ENCODE measurements around the gene SEMA4D.

Gene SEMA4D

DNA sequence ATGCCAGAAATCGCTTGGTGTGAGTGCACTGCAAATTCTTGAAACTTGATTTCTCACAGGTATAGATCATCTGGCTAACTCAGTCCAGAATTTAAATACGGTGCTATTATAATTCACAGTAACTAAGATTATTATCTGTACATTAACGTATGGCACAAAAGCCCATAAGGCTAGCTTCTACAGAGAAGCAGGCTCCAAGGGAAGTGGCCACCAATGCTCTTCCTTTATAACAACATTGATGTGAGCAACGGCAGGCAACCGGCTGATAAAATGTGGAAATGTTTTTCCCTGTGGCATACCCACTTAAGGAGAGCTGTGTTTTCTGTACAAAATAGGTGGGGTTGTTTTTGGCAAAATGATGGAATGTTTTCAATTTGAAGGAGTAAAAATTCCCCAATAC is 35.7 kb downstream of the SEMA4D start:
- no peak for DNase-seq

DNA sequence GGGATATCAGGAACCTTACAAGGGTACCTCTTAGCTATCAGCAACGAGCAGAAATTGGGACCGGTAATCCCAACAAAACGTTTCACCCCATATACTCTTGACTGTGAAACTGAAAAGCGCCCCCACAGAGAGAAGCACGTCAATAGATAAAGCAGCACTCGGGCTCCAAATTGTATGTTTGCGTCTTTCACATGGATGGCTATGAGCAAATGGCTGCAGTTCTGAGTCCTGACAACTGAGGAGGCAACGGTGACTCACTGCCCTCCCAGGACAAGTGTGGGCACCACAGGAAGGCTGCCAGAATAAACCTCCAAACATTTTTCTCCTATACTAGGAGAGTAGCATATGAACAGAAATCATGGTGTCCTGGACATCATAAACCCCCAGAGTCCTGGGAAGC is 36.6 kb downstream of the SEMA4D start:
- peak; percentile 40 for DNase-seq

DNA sequence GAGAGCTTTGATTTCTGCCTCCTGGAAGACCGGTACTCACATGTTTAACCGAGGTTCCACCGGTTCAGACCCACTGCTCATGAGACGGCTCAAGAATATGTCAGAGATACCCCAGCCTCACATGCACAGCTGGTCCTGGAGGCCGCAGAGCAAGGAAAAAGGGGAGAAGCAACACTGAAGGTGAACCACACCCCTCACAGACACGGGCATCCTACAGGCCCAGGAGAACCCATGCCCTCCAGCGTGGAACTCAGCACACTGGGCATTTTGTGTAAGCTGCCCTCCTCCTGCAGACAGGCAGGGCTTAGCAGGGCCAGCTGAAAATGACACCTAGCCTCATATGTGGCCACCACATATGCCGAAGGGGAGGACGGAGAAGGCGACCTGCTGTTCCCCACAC is 37.4 kb downstream of the SEMA4D start:
- no peak for DNase-seq

- DNase-seq: no peak
Measured at GRCh38 chr9:89458768-89459496, 39.0 kb downstream of the SEMA4D start.

DNA sequence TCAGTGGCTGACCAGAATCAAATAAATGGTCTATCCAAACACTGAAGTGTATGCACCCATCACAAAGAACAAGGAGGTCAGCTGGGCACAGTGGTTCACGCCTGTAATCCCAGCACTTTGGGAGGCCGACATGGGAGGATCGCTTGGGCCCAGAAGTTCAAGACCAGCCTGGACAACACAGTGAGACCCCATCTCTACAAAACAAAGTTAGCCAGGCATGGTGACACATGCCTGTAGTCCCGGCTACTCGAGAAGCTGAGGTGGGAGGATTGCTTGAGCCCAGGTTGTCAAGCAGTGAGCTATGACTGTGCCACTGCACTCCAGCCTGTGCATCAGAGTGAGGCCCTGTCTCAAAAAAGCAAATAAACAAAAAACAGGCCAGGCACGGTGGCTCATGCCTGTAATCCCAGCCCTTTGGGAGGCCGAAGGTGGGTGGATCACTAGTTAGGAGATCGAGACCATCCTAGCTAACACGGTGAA is 40.5 kb downstream of the SEMA4D start:
- no peak for DNase-seq

DNA sequence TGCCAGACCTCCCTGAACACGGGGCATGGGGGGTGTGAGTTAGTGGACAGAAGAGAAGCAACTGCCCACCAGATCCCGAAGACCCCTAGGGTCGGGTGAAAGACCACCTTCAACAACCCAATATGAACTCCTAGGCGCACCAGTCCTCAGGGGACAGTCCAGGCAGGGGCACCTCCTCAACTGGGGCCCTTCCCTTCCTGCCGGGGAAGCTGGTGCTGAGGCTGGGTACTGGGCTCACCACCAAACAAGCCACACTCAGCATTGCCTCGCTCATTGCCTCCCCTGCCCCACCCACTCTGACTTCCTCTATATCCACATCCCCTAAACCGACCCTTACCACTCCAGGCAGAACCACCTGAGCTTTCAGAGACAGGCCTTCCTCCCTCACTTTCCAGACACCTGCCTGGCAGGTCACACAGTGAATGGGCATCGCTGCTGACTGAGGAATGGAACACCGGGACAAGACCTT is 42.5 kb downstream of the SEMA4D start:
- DNase-seq: no peak

- no peak for DNase-seq
Measured at GRCh38 chr9:89454498-89455355, 43.2 kb downstream of the SEMA4D start.

DNA sequence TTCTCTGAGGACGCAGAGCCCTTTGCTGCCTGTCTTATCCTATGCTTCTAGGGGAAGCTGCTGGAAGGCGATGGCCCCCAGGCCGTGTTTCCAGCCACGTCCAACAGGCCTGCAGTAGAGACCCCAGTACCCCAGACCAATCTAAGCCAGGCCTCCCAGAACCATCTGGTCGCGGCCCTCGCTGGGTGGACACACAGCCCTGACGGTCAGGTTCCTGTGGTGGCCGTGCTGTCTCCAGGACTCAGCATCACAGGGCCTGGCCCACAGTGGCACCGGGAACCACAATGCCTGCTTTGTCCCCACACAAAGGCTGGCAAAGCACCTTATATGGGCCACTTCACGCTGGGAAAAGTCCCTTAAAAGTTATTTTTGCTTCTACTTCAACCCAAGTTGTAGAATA is 44.5 kb downstream of the SEMA4D start:
- DNase-seq: no peak

DNA sequence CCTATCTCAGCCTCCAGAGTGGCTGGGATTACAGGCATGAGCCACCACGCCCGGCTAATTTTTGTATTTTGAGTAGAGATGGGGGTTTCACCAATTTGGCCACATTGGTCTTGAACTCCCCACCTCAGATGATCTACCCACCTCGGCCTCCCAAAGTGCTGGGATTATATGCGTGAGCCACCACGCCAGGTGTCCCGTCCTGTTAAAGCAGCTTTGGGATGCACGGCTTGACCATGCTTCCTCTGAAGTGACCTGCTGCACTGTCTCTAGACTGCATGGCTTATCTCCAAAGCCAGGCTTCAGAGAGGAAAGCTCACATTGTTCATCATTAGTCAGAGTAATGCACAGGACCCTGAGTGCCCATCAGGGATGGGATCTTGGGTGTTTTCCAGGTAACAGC is 45.4 kb downstream of the SEMA4D start:
- DNase-seq: no peak

GRCh38 chr9:89450213-89450612 is 47.7 kb downstream of the SEMA4D start:
- DNase-seq: no peak

GRCh38 chr9:89449261-89449671 is 48.6 kb downstream of the SEMA4D start:
- no peak for DNase-seq

GRCh38 chr9:89448821-89449220 is 49.1 kb downstream of the SEMA4D start:
- no peak for DNase-seq

DNA sequence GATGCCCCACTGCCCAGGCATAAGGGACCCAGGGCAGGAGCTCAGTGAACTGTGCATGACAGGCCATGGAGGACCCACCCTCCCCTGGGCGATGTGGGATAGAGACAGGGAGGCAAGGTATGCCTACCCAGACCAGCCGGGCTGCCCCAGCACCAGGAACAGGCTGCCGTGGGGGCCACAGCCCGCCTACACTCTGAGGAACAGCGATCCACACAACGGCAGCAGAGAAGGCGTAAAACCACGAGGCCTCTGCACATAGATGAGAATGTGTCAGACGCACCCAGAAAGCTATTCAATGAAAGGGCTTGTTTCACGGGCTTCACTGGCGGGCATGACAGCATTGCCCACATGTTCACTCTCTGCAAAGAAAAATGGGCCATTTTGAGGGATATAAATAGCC is 49.5 kb downstream of the SEMA4D start:
- no peak for DNase-seq

DNA sequence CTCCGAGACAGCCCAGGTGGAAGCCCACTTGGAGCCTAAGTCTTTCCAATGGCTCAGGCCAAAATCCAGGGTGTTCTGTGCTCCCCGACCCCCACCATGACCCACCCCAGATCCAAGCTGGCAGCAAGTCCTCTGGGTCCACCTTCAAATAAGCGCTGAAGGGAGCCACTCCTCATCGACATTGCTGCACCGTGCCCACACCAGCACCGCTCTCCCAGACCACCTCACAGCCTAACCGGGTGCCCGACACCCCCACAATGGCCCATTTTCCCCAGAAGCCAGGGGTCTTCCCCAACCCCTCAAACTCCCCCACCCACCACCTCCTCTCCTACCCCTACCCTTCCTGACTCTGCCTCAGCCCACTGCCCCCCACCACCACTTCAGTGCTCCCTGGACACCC is 50.5 kb downstream of the SEMA4D start:
- no peak for DNase-seq

- DNase-seq: no peak
Measured at GRCh38 chr9:89446961-89447310, 51.0 kb downstream of the SEMA4D start.

DNA sequence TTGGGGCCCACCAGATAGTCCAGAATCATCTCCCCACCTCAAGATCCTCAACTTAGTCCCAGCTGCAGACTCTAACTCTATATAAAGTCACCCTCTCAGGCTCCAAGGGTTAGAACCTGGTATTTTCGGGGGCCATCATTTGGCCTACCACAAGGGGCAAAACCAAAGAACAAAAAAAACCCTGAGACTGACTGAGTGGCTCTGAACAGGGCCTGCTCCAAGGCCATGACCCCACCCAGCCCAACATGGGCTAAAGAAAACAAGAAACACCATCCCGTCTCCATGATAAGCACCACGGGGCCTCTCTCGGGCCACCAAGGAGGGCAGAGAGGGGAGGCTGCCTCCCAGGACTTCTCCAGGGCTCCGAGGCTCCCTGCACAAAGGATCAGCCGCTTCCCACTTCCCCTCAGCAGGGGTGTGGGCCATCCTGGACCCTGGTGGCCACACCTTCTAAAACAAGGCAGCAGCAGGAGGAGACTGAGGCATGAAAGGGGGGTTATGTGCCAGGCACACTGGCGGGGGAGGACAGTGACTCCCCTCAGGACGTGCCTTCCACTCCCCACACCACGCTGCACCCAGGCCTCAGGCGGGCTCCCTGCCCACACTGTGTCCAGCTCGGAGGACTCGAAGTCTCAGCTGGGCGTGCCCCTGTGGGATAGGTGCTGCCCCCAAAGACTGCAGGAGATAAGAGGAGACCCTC is 51.5 kb downstream of the SEMA4D start:
- DNase-seq: no peak

DNA sequence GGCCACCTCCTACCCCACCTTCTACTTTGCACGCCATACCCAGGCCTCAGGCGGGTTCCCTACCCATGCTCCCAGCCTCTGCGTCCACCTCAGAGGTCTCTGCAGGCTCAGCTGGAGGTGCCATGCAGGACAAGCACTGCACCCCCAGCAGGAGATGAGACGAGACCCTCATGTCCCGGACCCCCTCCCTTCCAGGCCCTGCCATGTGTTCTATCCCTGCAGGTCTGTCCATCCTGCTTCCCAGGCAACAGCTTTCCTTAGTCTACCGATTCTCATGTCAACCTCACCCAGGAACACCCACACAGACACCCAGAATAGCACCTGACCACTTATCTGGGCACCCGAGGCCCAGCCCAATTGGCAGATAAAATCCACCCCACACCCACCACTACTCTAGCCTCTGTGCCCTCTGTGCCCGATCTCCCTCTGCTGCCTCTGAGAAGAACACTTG is 52.1 kb downstream of the SEMA4D start:
- no peak for DNase-seq

GRCh38 chr9:89444925-89445765 is 52.8 kb downstream of the SEMA4D start:
- no peak for DNase-seq

DNA sequence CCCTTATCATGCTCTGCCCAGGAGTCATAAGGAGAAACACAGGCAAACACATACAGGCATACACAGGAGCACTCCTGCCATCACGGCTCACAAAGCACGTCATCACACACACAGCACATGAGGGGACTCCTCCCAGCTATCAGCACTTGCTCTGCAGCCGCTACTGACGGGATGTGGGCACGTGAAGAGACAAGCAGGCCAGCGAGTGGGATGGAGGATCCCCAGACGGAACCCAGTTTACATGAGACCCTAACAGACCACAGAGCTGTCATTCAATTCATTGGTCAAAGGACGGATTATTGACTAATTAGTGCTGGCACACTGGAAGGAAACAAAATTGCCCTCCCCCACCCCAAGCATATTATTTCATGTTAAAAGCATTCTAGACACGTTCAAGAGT is 53.6 kb downstream of the SEMA4D start:
- DNase-seq: no peak

DNA sequence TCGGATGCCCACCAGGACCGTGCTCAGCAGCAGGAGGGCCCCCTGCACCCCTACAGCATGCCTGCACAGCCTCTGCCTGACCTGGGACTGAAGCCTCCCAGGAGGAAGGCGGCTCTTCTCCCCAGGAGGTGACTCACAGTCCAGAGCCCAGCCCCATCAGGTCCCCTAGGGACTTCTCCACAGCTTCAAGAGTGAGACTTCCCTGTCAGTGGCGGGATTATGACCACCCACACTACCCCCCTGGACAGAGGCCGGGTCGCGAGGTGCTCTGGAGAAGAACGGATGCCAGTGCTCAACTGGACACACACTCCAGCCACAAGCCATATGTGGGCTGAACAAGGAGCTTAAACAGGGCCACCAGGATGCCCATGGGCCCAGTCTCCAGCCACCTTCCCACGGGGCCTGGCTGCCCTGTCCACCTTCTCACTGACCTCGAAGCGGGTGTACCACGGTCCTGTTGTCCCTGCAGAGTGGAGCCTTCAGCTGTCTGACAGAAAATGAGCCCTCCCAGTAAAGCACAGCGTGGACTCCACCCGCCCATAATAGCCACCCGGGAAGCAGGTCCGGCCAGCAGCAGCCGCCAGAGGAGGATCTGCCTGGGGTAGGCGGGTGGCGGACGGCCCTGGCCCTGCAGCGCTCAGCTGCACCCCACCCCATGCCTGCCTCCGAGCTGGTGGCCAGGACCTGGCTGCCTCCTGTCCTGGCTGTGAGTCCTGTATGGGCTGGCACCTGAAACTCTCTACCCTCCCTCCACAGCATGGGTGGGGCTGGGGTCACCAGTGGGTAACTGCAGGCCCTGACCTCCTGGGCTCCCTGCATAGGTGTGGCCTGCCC is 54.7 kb downstream of the SEMA4D start:
- no peak for DNase-seq

- no peak for DNase-seq
Measured at GRCh38 chr9:89442501-89442978, 55.4 kb downstream of the SEMA4D start.
